ENCODE data around the gene STK17A. TPM values are rescaled to one million over a fixed set of nuclear protein-coding genes. Genes with fewer than 3 reads are reported as not detected.
"Not testable (repeated sequence)": the region's sequence is repeated elsewhere in the genome, so short reads cannot be mapped to it uniquely, and the experiment has no call there.

The STK17A gene
- total RNA-seq, 1 donor from 2014 or later: 15.6 TPM

DNA sequence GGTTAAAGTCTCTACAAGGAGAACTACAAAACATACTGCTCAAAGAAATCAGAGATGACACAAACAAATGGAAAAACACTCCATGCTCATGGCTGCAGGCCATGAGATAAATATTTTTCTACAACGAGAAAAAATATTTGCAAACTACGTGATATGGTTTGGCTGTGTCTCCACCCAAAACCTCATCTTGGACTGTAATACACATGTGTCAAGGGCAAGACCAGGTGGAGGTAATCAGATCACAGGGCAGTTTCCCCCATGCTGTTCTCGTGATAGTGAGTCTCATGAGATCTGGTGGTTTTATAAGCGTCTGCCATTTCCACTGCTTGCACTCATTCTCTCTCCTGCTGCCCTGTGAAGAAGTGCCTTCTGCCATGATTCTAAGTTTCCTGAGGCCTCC, 88.6 kb downstream of the STK17A start:
- no peak for TF ChIP-seq EZH2phosphoT487 (IDR thresholded peaks at IDR 0.05)
- TF ChIP-seq, protein P1, sequence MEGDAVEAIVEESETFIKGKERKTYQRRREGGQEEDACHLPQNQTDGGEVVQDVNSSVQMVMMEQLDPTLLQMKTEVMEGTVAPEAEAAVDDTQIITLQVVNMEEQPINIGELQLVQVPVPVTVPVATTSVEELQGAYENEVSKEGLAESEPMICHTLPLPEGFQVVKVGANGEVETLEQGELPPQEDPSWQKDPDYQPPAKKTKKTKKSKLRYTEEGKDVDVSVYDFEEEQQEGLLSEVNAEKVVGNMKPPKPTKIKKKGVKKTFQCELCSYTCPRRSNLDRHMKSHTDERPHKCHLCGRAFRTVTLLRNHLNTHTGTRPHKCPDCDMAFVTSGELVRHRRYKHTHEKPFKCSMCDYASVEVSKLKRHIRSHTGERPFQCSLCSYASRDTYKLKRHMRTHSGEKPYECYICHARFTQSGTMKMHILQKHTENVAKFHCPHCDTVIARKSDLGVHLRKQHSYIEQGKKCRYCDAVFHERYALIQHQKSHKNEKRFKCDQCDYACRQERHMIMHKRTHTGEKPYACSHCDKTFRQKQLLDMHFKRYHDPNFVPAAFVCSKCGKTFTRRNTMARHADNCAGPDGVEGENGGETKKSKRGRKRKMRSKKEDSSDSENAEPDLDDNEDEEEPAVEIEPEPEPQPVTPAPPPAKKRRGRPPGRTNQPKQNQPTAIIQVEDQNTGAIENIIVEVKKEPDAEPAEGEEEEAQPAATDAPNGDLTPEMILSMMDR (IDR thresholded peaks at IDR 0.05): no peak
- TF ChIP-seq EZH2 (IDR thresholded peaks at IDR 0.05): no peak
- peaks cover 83% of the 10 kb centered on the region for H3K9me3 Mint-ChIP-seq
- H3K79me2 ChIP-seq (ENCODE audit: low read depth): peaks cover 100% of the 10 kb centered on the region
- H3K36me3 Mint-ChIP-seq: peaks cover 46% of the 10 kb centered on the region
- H3K4me1 Mint-ChIP-seq: no peaks in the 10 kb centered on the region
- no peaks in the 10 kb centered on the region for H3K36me3 ChIP-seq
- H3K27ac ChIP-seq: no peak overlapping the region
- no peak overlapping the region for H3K4me2 ChIP-seq
- H3K27ac Mint-ChIP-seq: no peak overlapping the region
- no peak overlapping the region for H3K4me3 ChIP-seq
- no peak overlapping the region for H2AFZ ChIP-seq (replicated peaks)
- no peaks in the 10 kb centered on the region for H3K27me3 Mint-ChIP-seq (ENCODE audit: insufficient read depth, low read depth)
- peaks cover 11% of the 10 kb centered on the region for H3K9me3 ChIP-seq (ENCODE audit: low read depth)
- no peaks in the 10 kb centered on the region for H4K20me1 ChIP-seq (ENCODE audit: low read depth)
- no peaks in the 10 kb centered on the region for H3K4me1 ChIP-seq
- H3K27me3 ChIP-seq: no peaks in the 10 kb centered on the region
- DNase-seq (ENCODE audit: low spot score): no peak
- H3K4me3 Mint-ChIP-seq: no peak overlapping the region
- no peaks in the 10 kb centered on the region for H3F3A ChIP-seq (ENCODE audit: low read depth)
- no peak overlapping the region for H3K9ac ChIP-seq

GRCh38 chr7:43673243-43673976, 90.5 kb downstream of the STK17A start:
- H3K27ac ChIP-seq; H3K4me3 Mint-ChIP-seq; DNase-seq (ENCODE audit: low spot score); H3K27me3 ChIP-seq; H3K27ac Mint-ChIP-seq; H3K9me3 ChIP-seq (ENCODE audit: low read depth); H2AFZ ChIP-seq (replicated peaks); H3K27me3 Mint-ChIP-seq (ENCODE audit: insufficient read depth, low read depth); H3K4me1 ChIP-seq; H3K4me1 Mint-ChIP-seq; H3K36me3 ChIP-seq; H3K4me2 ChIP-seq; H3F3A ChIP-seq (ENCODE audit: low read depth); H3K4me3 ChIP-seq; H4K20me1 ChIP-seq (ENCODE audit: low read depth); H3K9ac ChIP-seq: not testable (repeated sequence)
- H3K79me2 ChIP-seq (ENCODE audit: low read depth): peaks cover 100% of the 10 kb centered on the region
- peaks cover 37% of the 10 kb centered on the region for H3K36me3 Mint-ChIP-seq
- peaks cover 79% of the 10 kb centered on the region for H3K9me3 Mint-ChIP-seq

DNA sequence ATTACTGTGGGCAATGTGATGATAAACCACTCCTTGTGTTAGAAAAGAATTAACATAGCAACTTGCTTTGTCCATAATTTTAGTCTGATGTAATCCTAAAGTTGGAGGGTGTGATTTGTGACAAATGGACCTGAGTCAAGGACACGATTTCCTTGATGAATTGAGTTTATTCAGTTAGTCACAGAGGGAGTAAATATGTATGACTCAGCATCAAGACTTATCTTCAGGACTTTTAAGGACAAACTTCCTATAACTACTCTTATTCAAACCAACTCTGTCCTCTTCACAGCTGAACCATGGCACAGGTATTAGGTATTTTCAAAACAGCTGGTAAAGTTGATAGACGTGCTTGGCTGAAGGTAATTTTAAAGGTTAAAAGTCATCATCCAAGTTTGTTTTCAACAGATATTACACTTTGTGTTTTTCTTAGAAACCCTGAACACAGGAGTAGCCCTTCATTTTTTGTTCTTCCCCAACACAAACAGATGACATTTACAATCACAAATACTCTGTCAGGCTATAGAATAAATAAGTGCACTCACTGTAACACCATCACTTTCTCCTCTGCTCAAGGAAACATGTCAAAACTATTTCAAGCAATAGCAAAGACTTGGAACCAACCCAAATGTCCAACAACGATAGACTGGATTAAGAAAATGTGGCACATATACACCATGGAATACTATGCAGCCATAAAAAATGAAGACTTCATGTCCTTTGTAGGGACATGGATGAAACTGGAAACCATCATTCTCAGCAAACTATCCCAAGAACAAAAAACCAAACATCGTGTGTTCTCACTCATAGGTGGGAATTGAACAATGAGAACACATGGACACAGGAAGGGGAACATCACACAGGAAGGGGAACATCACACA, 91.9 kb downstream of the STK17A start:
- TF ChIP-seq EZH2phosphoT487 (IDR thresholded peaks at IDR 0.05) (no peak), EZH2 (IDR thresholded peaks at IDR 0.05) (no peak)
- TF ChIP-seq, protein P1 (IDR thresholded peaks at IDR 0.05): no peak
- Mint-ChIP-seq H3K9me3 (peaks cover 75% of the 10 kb centered on the region), H3K27ac (no peak overlapping the region), H3K27me3 (ENCODE audit: insufficient read depth, low read depth) (peaks cover 2% of the 10 kb centered on the region), H3K4me1 (no peaks in the 10 kb centered on the region), H3K4me3 (no peak overlapping the region), H3K36me3 (peaks cover 34% of the 10 kb centered on the region)
- Histone ChIP-seq H4K20me1 (ENCODE audit: low read depth) (no peaks in the 10 kb centered on the region), H3K4me3 (no peak overlapping the region), H3F3A (ENCODE audit: low read depth) (no peaks in the 10 kb centered on the region), H3K27ac (no peak overlapping the region), H3K9ac (no peak overlapping the region), H3K27me3 (no peaks in the 10 kb centered on the region), H3K36me3 (no peaks in the 10 kb centered on the region), H3K79me2 (ENCODE audit: low read depth) (peaks cover 100% of the 10 kb centered on the region), H2AFZ (replicated peaks) (no peak overlapping the region), H3K9me3 (ENCODE audit: low read depth) (no peaks in the 10 kb centered on the region), H3K4me2 (no peak overlapping the region), H3K4me1 (no peaks in the 10 kb centered on the region)
- no peak for DNase-seq (ENCODE audit: low spot score)

Other genes starting within 250 kb of the STK17A start
- gene COA1, start 146.4 kb downstream of the STK17A start, total RNA-seq (ENCODE audit: low replicate concordance): 171 and 192 TPM in 2 replicates
- 24.6 and 27.9 TPM in 2 replicates for gene BLVRA, start 175.6 kb downstream of the STK17A start, total RNA-seq (ENCODE audit: low replicate concordance)